Mesendoderm (in vitro differentiated cells): ENCODE measurements around the gene CCDC80.
A peak's percentile ranks its signal among the peaks of the same experiment; 100 is the strongest.
"Not testable (repeated sequence)": the region's sequence is repeated elsewhere in the genome, so short reads cannot be mapped to it uniquely, and the experiment has no call there.

Experiments
- DNase-seq: peaks from one replicate; pipeline ENCODE4 v3.0.0; 2013
- H2AK5ac ChIP-seq: 2 replicates; pipeline ENCODE4 v1.6.1; 2013; ENCODE audit warnings: low read length, inconsistent platforms
- H2BK120ac ChIP-seq: 2 replicates; pipeline ENCODE4 v1.6.1; 2013; ENCODE audit warnings: low read depth, mild to moderate bottlenecking, low read length, moderate library complexity, mixed read lengths
- H2BK15ac ChIP-seq: replicated peaks from 2 replicates; pipeline ENCODE4 v1.6.1; 2013; ENCODE audit warnings: low read depth, mild to moderate bottlenecking, moderate library complexity
- H2BK5ac ChIP-seq: 2 replicates; pipeline ENCODE4 v1.6.1; 2013; ENCODE audit warnings: low read length, inconsistent platforms
- H3K18ac ChIP-seq: 2 replicates; pipeline ENCODE4 v1.6.1; 2013; ENCODE audit warnings: mild to moderate bottlenecking, low read length, mixed read lengths
- H3K23ac ChIP-seq: one replicate; pipeline ENCODE4 v1.6.1; 2013; ENCODE audit warnings: low read length
- H3K27ac ChIP-seq: 2 replicates; pipeline ENCODE4 v1.5.1; 2013; ENCODE audit warnings: low read depth, mild to moderate bottlenecking, inconsistent platforms, low read length, moderate library complexity
- H3K27me3 ChIP-seq: 2 replicates; pipeline ENCODE4 v1.6.1; 2013; ENCODE audit warnings: low read length, control low read depth, mild to moderate bottlenecking, inconsistent platforms; ENCODE audit not compliant: insufficient read depth, poor library complexity
- H3K36me3 ChIP-seq: 2 replicates; pipeline ENCODE4 v1.6.1; 2013; ENCODE audit warnings: low read length, inconsistent platforms; ENCODE audit not compliant: control insufficient read depth, insufficient read depth
- H3K4ac ChIP-seq: one replicate; pipeline ENCODE4 v1.6.1; 2013; ENCODE audit warnings: low read depth, mild to moderate bottlenecking, low read length, moderate library complexity
- H3K4me1 ChIP-seq: 2 replicates; pipeline ENCODE4 v1.6.1; 2013; ENCODE audit warnings: low read depth, low read length, inconsistent platforms; ENCODE audit not compliant: control insufficient read depth
- H3K4me2 ChIP-seq: 2 replicates; pipeline ENCODE4 v1.6.1; 2013; ENCODE audit warnings: low read length
- H3K4me3 ChIP-seq: 2 replicates; pipeline ENCODE4 v1.5.1; 2013; ENCODE audit warnings: mild to moderate bottlenecking, low read length
- H3K56ac ChIP-seq: one replicate; pipeline ENCODE4 v1.6.1; 2013; ENCODE audit warnings: low read length
- H3K79me1 ChIP-seq: 2 replicates; pipeline ENCODE4 v1.6.1; 2013; ENCODE audit warnings: low read length, inconsistent platforms
- H3K79me2 ChIP-seq: 2 replicates; pipeline ENCODE4 v1.6.1; 2013; ENCODE audit warnings: mild to moderate bottlenecking, low read length; ENCODE audit not compliant: control insufficient read depth, insufficient read depth
- H3K9ac ChIP-seq: 2 replicates; pipeline ENCODE4 v1.6.1; 2013; ENCODE audit warnings: low read length, inconsistent platforms
- H4K5ac ChIP-seq: one replicate; pipeline ENCODE4 v1.6.1; 2013; ENCODE audit warnings: low read length
- H4K8ac ChIP-seq: one replicate; pipeline ENCODE4 v1.6.1; 2013; ENCODE audit warnings: low read depth, mild to moderate bottlenecking, control low read depth, low read length, moderate library complexity
- WGBS: extraction: QIAGEN DNeasy Blood & Tissue Kit; methylation state at CpG from one replicate; pipeline ENCODE4 v1.1.7; 2013; ENCODE audit warnings: low lambda C conversion rate, missing lambda C conversion rate; ENCODE audit not compliant: insufficient coverage; ENCODE audit errors: extremely low coverage; 5-methylcytosine and 5-hydroxymethylcytosine counted together

Gene CCDC80

GRCh38 chr3:112579232-112579631 is 61.7 kb downstream of the CCDC80 start:
- no peaks in the 10 kb centered on the region for H3K4me1 ChIP-seq
- no peak overlapping the region for H3K18ac ChIP-seq
- no peak overlapping the region for H3K27ac ChIP-seq
- H4K5ac ChIP-seq: no peak overlapping the region
- H3K4me2 ChIP-seq: no peak overlapping the region
- H3K4me3 ChIP-seq: no peak overlapping the region
- H3K56ac ChIP-seq: no peak overlapping the region
- no peaks in the 10 kb centered on the region for H3K79me2 ChIP-seq
- H3K27me3 ChIP-seq: no peaks in the 10 kb centered on the region
- no peak overlapping the region for H2BK5ac ChIP-seq
- DNase-seq: no peak
- H2BK120ac ChIP-seq: no peak overlapping the region
- H2BK15ac ChIP-seq: no peak overlapping the region
- H2AK5ac ChIP-seq: no peak overlapping the region
- H3K36me3 ChIP-seq: no peaks in the 10 kb centered on the region
- no peaks in the 10 kb centered on the region for H3K79me1 ChIP-seq
- no peak overlapping the region for H4K8ac ChIP-seq
- WGBS: no CpG with 5 or more reads among the region's 3 CpGs
- no peak overlapping the region for H3K23ac ChIP-seq
- H3K9ac ChIP-seq: no peak overlapping the region
- H3K4ac ChIP-seq: no peak overlapping the region

GRCh38 chr3:112572701-112573100 is 68.2 kb downstream of the CCDC80 start:
- H2BK5ac ChIP-seq: no peak overlapping the region
- H3K27ac ChIP-seq: no peak overlapping the region
- no peak overlapping the region for H4K8ac ChIP-seq
- H3K4me1 ChIP-seq: no peaks in the 10 kb centered on the region
- no peak overlapping the region for H2AK5ac ChIP-seq
- H3K4me3 ChIP-seq: no peak overlapping the region
- no peak for DNase-seq
- no peak overlapping the region for H3K23ac ChIP-seq
- H3K79me2 ChIP-seq: no peaks in the 10 kb centered on the region
- H3K36me3 ChIP-seq: no peaks in the 10 kb centered on the region
- no peaks in the 10 kb centered on the region for H3K79me1 ChIP-seq
- H3K56ac ChIP-seq: no peak overlapping the region
- WGBS: no CpG with 5 or more reads among the region's 1 CpG
- no peak overlapping the region for H2BK15ac ChIP-seq
- H3K27me3 ChIP-seq: no peaks in the 10 kb centered on the region
- H3K9ac ChIP-seq: no peak overlapping the region
- H4K5ac ChIP-seq: no peak overlapping the region
- H3K4ac ChIP-seq: no peak overlapping the region
- no peak overlapping the region for H3K18ac ChIP-seq
- no peak overlapping the region for H3K4me2 ChIP-seq
- H2BK120ac ChIP-seq: no peak overlapping the region

GRCh38 chr3:112569265-112569664 is 71.7 kb downstream of the CCDC80 start:
- H3K23ac ChIP-seq: no peak overlapping the region
- no peak overlapping the region for H3K4ac ChIP-seq
- H3K56ac ChIP-seq: no peak overlapping the region
- no peak overlapping the region for H2BK15ac ChIP-seq
- no peak overlapping the region for H3K4me3 ChIP-seq
- no peaks in the 10 kb centered on the region for H3K36me3 ChIP-seq
- H3K27me3 ChIP-seq: no peaks in the 10 kb centered on the region
- H3K4me2 ChIP-seq: no peak overlapping the region
- no peak overlapping the region for H4K8ac ChIP-seq
- no peaks in the 10 kb centered on the region for H3K79me2 ChIP-seq
- no CpG with 5 or more reads among the region's 1 CpG for WGBS
- DNase-seq: no peak
- no peaks in the 10 kb centered on the region for H3K79me1 ChIP-seq
- no peak overlapping the region for H3K18ac ChIP-seq
- H3K27ac ChIP-seq: no peak overlapping the region
- no peak overlapping the region for H2BK120ac ChIP-seq
- H3K9ac ChIP-seq: no peak overlapping the region
- H2BK5ac ChIP-seq: no peak overlapping the region
- no peak overlapping the region for H4K5ac ChIP-seq
- no peaks in the 10 kb centered on the region for H3K4me1 ChIP-seq
- H2AK5ac ChIP-seq: no peak overlapping the region

GRCh38 chr3:112568642-112569041 is 72.3 kb downstream of the CCDC80 start:
- Histone ChIP-seq H3K36me3 (no peaks in the 10 kb centered on the region), H3K27ac (no peak overlapping the region), H3K27me3 (no peaks in the 10 kb centered on the region), H3K79me1 (no peaks in the 10 kb centered on the region), H2BK120ac (no peak overlapping the region), H3K4me3 (no peak overlapping the region), H3K79me2 (no peaks in the 10 kb centered on the region), H3K18ac (no peak overlapping the region), H3K4ac (no peak overlapping the region), H2BK15ac (no peak overlapping the region), H3K9ac (no peak overlapping the region), H3K4me1 (no peaks in the 10 kb centered on the region), H2BK5ac (no peak overlapping the region), H3K4me2 (no peak overlapping the region), H4K8ac (no peak overlapping the region), H2AK5ac (no peak overlapping the region), H3K56ac (no peak overlapping the region), H3K23ac (no peak overlapping the region), H4K5ac (no peak overlapping the region)
- WGBS: no CpG with 5 or more reads among the region's 2 CpGs
- no peak for DNase-seq

- Histone ChIP-seq H4K5ac (no peak overlapping the region), H3K79me2 (peaks cover 2% of the 10 kb centered on the region), H3K18ac (no peak overlapping the region), H2BK5ac (no peak overlapping the region), H3K79me1 (no peaks in the 10 kb centered on the region), H2AK5ac (no peak overlapping the region), H3K27ac (no peak overlapping the region), H3K36me3 (no peaks in the 10 kb centered on the region), H3K4me1 (no peaks in the 10 kb centered on the region), H3K27me3 (no peaks in the 10 kb centered on the region), H3K4me2 (no peak overlapping the region), H2BK15ac (no peak overlapping the region), H3K4me3 (no peak overlapping the region), H3K9ac (no peak overlapping the region), H4K8ac (no peak overlapping the region), H2BK120ac (no peak overlapping the region), H3K56ac (no peak overlapping the region), H3K23ac (no peak overlapping the region), H3K4ac (no peak overlapping the region)
- DNase-seq: no peak
These were observed 76.0 kb downstream of the CCDC80 start for GRCh38 chr3:112564940-112565305.

- not testable (repeated sequence) for H3K4me3 ChIP-seq, H2AK5ac ChIP-seq, H3K36me3 ChIP-seq, H3K79me2 ChIP-seq, H3K56ac ChIP-seq, H3K4ac ChIP-seq, H3K4me1 ChIP-seq, H3K4me2 ChIP-seq, H2BK15ac ChIP-seq, H3K23ac ChIP-seq, H3K9ac ChIP-seq, H4K8ac ChIP-seq, H3K27me3 ChIP-seq, H3K79me1 ChIP-seq, H2BK5ac ChIP-seq, H3K18ac ChIP-seq, H2BK120ac ChIP-seq, H4K5ac ChIP-seq, H3K27ac ChIP-seq
- WGBS: no CpG with 5 or more reads among the region's 15 CpGs
- peak; percentile 70 for DNase-seq
These were observed 76.5 kb downstream of the CCDC80 start for GRCh38 chr3:112564247-112564939.
